ENCODE data around the gene MARK1. TPM values are rescaled to one million over a fixed set of nuclear protein-coding genes. Genes with fewer than 3 reads are reported as not detected.

MARK1 gene
- total and polyA plus RNA-seq, 9 of the 15 experiments (the other 6 are each of a cell fraction or from before 2014, with no cell fraction given), result not detected

DNA sequence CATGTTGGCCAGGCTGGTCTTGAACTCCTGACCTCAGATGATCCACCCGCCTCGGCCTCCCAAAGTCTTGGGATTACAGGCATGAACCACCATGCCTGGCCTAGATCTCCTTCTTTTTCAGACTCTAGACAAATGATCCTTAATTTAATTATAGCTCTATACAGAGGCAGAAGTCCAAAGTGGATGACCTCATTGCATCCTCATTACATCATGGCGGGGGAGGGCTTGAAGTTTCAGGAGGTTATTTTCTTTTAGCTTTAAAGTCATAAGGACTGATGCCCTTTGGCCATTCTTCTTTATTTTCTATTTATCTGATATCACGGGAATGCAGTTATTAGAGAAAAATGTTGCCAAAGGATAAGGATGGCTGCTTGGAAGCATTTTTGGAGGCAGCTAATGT lies 14.1 kb upstream of the MARK1 start:
- ATAC-seq (no peak), FAIRE-seq (no peak), DNase-seq (ENCODE audit: extremely low read depth in 1 of 4, low spot score in 3 of 4) (no peak)
- Histone ChIP-seq H2AFZ (ENCODE audit: low read depth, low read length) (no peak overlapping the region), H3K36me3 (ENCODE audit: control insufficient read depth, insufficient read depth, low read length) (no peaks in the 10 kb centered on the region), H3K27me3 (ENCODE audit: control insufficient read depth in 2 of 2, insufficient read depth in 2 of 2, low read length in 2 of 2) (peaks cover 0 to 4% of the 10 kb centered on the region in 2 experiments; a peak in 1 of 5 replicates), H3K9ac (ENCODE audit: insufficient read depth in 1 of 2, low read depth in 2 of 2, low read length in 2 of 2) (no peak overlapping the region), H3K9me3 (replicated peaks; ENCODE audit: control insufficient read depth, insufficient read depth, low read depth, low read length) (no peaks in the 10 kb centered on the region), H3K79me2 (ENCODE audit: control insufficient read depth, insufficient read depth, low read length) (no peaks in the 10 kb centered on the region), H3K4me2 (ENCODE audit: insufficient read depth, low read length) (no peak overlapping the region), H4K20me1 (replicated peaks; ENCODE audit: control insufficient read depth, insufficient read depth, low read length) (no peaks in the 10 kb centered on the region), H3K27ac (ENCODE audit: extremely low read depth, low read depth, low read length) (no peak overlapping the region), H3K4me3 (no peak overlapping the region), H3K9me1 (ENCODE audit: control insufficient read depth, insufficient read depth, low read length) (no peaks in the 10 kb centered on the region), H3K4me1 (replicated peaks in 1 of 2; ENCODE audit: control insufficient read depth in 2 of 2, insufficient read depth in 2 of 2, low read length in 2 of 2) (no peaks in the 10 kb centered on the region)
- WGBS (ENCODE audit: insufficient coverage, low coverage, missing lambda C conversion rate), result 0% methylated on average over 4 of the region's 4 CpGs
- in situ Hi-C loops (cut with MboI) (no loop called here), intact Hi-C loops (cut with micrococcal nuclease) (no loop called here)
- peak; percentile 55; the same call in 1 of the 2 replicates for TF ChIP-seq ATF7 (IDR thresholded peaks at IDR 0.05)
- no peak for TF ChIP-seq NR4A1 (CRISPR knock-in tag; IDR thresholded peaks at IDR 0.05)
- TF ChIP-seq NR4A1 (tag; IDR thresholded peaks at IDR 0.05), result no peak
- no peak for TF ChIP-seq E2F4 (CRISPR knock-in tag; IDR thresholded peaks at IDR 0.05; ENCODE audit: low read depth)
- TF ChIP-seq TRIM24 (IDR thresholded peaks at IDR 0.05), result peak in 1 of 2 experiments; percentile 31; a peak in 1 of 4 replicates
- TF ChIP-seq, protein P1, sequence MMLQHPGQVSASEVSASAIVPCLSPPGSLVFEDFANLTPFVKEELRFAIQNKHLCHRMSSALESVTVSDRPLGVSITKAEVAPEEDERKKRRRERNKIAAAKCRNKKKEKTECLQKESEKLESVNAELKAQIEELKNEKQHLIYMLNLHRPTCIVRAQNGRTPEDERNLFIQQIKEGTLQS (IDR thresholded peaks at IDR 0.05), result peak; percentile 55; the same call in 1 of the 2 replicates
- TF ChIP-seq, protein P1 (CRISPR knock-in tag; conservative IDR thresholded peaks at IDR 0.05), result no peak
- ChIA-PET POLR2A (interaction anchor here (0.7 kb wide), 1 partner anchor 156 kb away, joined by 3 read pairs; no protein-coding TSS in a partner anchor), CTCF (ENCODE audit: low intra/inter-chr PET ratio) (no interaction called here)
- no TSS peak for BruUV-seq (replicated peaks)

Measured in K562 (cell line).